GM12875 (cell line): Measurements from ENCODE around the gene EDA2R.

Source experiments
- H3K4me3 ChIP-seq: one replicate; pipeline ENCODE4 v1.5.1; 2011; ENCODE audit warnings: low read depth, low read length, control low read depth
- TF ChIP-seq, protein P1 (sequence below): IDR thresholded peaks from 2 replicates; pipeline ENCODE4 v1.5.1; 2011; ENCODE audit warnings: low read depth, mild to moderate bottlenecking, control low read depth, inconsistent platforms, low read length, moderate library complexity, borderline replicate concordance; ENCODE audit not compliant: insufficient read depth

The EDA2R gene

DNA sequence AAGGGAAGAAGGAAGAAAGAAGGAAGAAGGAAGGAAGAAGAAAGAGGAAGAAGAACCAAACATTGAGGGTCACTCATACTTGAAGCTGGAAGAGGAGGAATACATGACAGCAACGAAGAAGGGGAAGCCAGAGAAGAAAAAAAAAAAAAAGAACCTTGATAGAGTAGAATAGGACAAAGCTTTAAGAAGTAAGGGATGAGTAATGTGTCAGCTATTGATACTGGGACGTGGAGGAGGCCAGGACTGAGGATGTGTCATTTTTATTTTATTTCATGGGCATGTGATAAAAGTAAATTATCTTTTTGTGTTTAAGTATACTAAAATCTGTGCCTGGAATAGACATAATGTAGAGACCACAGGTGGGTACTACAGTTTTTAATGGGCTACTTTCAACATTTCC is 6.4 kb downstream of the EDA2R start:
- TF ChIP-seq, protein P1, sequence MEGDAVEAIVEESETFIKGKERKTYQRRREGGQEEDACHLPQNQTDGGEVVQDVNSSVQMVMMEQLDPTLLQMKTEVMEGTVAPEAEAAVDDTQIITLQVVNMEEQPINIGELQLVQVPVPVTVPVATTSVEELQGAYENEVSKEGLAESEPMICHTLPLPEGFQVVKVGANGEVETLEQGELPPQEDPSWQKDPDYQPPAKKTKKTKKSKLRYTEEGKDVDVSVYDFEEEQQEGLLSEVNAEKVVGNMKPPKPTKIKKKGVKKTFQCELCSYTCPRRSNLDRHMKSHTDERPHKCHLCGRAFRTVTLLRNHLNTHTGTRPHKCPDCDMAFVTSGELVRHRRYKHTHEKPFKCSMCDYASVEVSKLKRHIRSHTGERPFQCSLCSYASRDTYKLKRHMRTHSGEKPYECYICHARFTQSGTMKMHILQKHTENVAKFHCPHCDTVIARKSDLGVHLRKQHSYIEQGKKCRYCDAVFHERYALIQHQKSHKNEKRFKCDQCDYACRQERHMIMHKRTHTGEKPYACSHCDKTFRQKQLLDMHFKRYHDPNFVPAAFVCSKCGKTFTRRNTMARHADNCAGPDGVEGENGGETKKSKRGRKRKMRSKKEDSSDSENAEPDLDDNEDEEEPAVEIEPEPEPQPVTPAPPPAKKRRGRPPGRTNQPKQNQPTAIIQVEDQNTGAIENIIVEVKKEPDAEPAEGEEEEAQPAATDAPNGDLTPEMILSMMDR: no peak
- no peak overlapping the region for H3K4me3 ChIP-seq

DNA sequence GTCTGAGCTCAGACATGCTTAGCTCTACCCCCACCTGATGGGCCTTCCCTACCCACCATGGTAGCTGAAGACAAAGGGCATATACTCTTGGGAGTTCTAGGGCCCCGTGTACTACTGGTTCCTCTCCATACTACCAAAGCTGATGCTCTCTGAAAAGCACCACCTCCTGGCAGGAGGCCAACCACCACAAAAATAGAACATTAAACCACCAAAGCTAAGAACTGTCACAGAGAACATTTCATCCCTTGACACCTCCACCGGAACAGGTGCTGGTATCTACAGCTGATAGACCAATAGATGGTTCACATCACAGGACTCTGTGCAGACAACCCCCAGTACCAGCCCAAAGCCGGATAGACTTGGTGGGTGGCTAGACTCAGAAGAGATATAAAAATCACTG is 13.4 kb downstream of the EDA2R start:
- TF ChIP-seq, protein P1: no peak
- H3K4me3 ChIP-seq: no peak overlapping the region

DNA sequence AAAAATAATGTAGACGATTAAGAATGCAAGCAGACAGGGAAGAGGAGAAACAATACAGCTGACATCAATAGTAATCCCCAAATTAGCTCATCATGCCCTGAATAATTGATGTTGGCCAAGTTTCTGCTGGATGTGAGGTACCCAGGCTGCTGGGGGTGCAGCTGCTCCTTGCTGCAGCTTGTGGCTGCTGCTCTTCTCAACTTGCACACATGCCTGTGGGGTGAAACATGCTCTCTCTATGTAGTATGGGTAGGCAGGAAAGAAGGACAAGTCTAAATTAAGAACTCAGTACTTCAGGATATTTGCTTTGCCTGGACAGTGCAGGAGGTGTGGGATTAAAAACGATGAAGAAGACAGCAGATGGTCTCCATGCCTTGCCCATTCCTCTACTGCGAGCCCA is 16.7 kb downstream of the EDA2R start:
- H3K4me3 ChIP-seq: no peak overlapping the region
- TF ChIP-seq, protein P1: no peak

GRCh38 chrX:66616944-66617343 is 21.9 kb downstream of the EDA2R start:
- TF ChIP-seq, protein P1: no peak
- no peak overlapping the region for H3K4me3 ChIP-seq

DNA sequence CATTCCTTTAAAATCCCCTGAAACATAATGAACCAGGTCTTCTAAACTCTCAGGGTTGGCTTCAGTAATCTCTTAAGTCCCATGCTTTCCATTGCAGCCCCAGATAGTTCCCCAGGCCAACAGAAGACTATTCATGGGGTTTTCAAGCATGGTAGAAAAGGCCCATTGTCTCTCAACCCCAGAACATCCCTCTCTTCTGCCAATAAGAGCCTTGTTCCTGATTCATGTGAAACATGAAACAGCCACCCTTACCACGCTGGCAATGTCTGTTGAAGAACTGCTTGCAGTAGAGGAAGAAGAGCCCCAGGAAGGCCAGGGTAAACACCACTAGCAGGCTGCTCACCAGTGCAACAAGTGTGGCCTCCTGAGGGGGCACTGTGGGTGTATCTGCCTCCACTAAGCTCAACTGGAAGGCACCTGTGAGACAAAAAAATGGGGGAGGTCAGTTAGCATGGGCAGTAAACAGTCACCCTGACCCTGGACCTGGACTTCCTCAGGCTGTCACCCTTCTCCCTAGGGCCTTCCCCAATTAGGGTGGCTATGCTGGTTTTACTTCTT is 36.4 kb downstream of the EDA2R start:
- H3K4me3 ChIP-seq: no peak overlapping the region
- TF ChIP-seq, protein P1: 0 out of 2 replicates have a peak, but pooled peaks have one; percentile 3

GRCh38 chrX:66601522-66601921 is 37.4 kb downstream of the EDA2R start:
- TF ChIP-seq, protein P1: no peak

DNA sequence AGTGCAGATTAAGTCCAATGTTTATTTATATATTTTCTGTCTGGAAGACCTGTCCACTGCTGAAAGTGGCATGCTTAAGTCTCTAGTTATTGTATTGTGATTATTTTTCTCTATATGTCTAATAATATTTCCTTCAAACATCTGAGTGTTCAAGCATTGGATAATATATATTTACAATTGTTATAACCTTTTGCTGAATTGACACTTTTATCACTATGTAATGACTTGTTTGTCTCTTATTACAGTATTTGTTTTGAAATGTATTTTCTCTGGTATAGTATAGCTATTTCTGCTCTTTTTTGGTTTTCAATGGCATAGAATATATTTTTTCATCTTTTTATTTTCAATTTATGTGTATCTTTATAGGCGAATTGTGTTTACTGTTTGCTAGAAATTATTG is 59.7 kb downstream of the EDA2R start:
- H3K4me3 ChIP-seq: no peak overlapping the region
- TF ChIP-seq, protein P1: no peak

More at GRCh38 chrX:66601522-66601921, 37.4 kb downstream of the EDA2R start:
- H3K4me3 ChIP-seq: no peak overlapping the region
